Endothelial cell of umbilical vein (primary cell): ENCODE measurements around the gene RNASE13.

ENCODE experiments used
- POLR2A ChIP-seq: IDR thresholded peaks from 2 replicates; pipeline ENCODE4 v1.6.1; 2012; ENCODE audit warnings: low read depth, mild to moderate bottlenecking, control low read depth, low read length
- TF ChIP-seq, protein P1 (sequence below), 2 donors: IDR thresholded peaks; 1 replicate in 1 of 2; 2 replicates in 1 of 2; pipeline ENCODE4 v1.5.1; 2011; ENCODE audit warnings: low read length in 2 of 2, mild to moderate bottlenecking in 2 of 2, moderate library complexity in 2 of 2, control low read depth in 1 of 2, inconsistent platforms in 1 of 2, low read depth in 1 of 2; ENCODE audit not compliant: insufficient read depth in 1 of 2; ENCODE audit errors: extremely low read depth in 1 of 2

DNA sequence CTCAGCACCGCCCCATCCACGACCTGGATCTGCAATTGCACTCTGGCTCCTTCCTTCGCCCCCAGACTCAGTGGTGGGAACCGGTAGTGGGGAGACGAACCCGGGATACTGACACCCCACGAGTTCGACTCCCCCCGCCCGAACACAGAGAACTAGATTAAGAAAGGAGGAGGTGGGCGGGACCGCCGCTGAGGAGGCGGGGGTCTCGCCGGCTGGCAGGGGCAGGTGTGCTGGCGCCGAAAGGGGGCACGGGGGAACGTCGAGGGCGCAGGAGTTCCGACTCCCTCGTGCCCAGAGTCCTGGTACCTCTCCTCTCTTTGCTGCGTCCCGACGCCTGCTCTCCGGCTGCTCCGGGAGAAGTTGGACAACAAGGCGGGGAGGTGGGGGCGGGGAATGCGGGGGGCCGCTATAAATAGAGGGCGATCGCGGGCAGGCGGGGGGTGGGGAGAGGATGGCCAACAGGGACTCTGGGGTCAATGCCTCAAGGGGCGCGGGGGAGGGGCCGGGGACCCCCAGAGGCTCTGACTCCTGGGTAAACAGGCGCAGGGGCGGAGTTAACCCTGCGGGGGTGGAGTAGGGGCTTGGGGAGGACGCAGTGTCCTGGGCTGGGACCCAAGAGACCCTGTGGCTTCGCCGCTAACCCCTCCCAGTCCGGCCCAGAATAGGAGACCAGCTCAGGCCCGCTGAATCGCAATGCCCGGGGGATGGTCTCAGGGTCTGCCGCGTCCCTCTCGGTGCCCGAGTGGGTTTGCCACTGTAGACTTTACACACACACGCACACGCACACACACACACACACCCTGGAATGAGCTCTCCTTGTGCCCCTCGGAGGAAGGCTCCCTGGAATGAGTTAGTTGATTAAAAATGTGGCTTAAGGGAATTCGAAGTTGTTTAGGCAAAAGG lies 9.0 kb downstream of the RNASE13 start:
- no peak for TF ChIP-seq POLR2A
- TF ChIP-seq, protein P1, sequence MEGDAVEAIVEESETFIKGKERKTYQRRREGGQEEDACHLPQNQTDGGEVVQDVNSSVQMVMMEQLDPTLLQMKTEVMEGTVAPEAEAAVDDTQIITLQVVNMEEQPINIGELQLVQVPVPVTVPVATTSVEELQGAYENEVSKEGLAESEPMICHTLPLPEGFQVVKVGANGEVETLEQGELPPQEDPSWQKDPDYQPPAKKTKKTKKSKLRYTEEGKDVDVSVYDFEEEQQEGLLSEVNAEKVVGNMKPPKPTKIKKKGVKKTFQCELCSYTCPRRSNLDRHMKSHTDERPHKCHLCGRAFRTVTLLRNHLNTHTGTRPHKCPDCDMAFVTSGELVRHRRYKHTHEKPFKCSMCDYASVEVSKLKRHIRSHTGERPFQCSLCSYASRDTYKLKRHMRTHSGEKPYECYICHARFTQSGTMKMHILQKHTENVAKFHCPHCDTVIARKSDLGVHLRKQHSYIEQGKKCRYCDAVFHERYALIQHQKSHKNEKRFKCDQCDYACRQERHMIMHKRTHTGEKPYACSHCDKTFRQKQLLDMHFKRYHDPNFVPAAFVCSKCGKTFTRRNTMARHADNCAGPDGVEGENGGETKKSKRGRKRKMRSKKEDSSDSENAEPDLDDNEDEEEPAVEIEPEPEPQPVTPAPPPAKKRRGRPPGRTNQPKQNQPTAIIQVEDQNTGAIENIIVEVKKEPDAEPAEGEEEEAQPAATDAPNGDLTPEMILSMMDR (IDR thresholded peaks at IDR 0.05; ENCODE audit: extremely low read depth in 1 of 2, insufficient read depth in 1 of 2, low read depth in 1 of 2, low read length in 2 of 2), result no peak
